Measurements from ENCODE around the gene ERC2. TPM values are rescaled to one million over a fixed set of nuclear protein-coding genes. Genes with fewer than 3 reads are reported as not detected.

ERC2 gene
- total RNA-seq, 1 donor from 2014 or later = not detected

DNA sequence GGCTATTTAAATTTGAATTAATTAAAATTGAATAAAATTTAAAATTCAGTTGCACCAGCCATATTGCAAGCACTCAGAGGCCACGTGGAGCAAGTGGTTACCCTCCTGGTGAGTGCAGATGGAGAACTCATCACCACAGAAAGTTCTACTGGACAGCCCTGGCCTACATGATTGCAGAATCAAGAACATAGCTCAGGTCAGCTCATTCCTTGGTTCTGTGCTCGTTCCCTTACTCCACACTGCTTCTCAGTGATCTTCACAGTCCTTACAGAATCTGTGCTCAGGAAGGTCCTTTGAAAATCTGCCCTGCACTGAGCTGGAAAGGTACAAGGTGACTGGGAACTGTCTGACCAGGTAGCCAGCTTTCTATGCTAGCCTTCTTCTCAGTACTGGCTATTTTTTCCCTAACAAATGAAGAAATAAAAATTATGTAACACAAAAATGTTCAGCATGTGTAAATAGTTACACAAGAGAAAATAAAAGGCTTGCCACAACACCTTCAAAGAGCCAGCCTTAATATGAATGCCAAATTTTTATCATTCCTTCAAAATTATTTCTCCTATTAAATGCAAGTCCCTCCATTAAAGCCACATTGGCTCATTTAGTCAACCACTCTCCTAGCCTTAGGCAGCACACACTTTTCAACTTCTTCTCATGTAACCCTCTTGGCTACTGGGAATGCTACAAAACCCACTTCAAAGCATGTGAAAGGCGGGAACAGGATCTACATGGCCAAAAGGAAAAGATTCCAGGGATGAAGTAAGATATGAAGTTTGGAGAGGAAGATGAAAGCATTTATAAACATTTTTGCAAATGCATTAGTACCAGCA lies 654.8 kb downstream of the ERC2 start:
- no peak for ATAC-seq

DNA sequence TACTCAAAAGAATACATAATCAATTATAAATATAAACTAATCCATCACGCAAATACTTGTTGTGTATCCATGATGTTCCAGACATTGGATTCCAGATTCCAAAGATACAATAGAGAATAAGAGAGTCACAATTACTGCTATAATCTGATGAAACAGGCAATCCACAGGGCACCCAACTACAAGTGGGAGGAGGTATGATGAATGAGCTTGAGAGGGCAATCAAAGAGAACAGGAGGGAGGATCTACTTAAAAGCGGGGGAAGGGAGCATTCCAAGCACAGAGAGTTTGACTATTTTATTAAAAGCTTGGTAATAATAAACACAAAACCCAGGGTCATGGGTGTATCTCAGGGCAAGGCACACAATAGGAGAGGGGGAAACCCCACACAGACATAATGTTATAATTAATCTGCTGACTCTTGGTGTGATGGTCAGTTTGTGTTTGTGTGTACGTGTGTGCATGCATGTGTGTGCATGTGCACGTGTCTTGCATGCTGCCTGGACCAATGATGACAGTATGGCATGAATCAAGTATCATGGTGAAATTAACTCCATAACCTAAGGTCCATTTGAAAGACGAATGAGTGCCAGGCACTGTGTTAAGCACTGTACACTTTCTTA lies 655.8 kb downstream of the ERC2 start:
- DNase-seq (ENCODE audit: low spot score) (no peak), ATAC-seq (no peak)

More for the DNA sequence above, 654.8 kb downstream of the ERC2 start:
- no peak for DNase-seq (ENCODE audit: low spot score)

DNA sequence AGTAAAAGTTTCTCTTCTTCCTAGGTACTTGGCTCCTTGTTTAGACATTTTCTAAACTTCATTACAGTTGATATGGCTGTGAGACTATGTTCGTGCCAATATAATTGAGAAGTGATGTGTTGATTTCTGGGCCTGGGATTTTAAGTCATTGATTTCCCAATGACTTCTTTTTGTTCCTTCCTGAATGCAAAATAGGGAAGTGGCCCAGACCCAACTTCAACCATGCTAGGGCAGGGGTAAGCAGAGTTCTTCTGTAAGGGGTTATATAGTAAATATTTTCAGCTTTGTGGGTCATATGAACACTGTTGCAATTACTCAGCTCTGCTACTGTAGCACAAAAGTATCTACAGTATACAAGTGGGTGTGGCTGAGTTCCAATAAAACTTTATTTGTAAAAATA lies 661.1 kb downstream of the ERC2 start:
- ATAC-seq = no peak
- DNase-seq (ENCODE audit: low spot score) = no peak

DNA sequence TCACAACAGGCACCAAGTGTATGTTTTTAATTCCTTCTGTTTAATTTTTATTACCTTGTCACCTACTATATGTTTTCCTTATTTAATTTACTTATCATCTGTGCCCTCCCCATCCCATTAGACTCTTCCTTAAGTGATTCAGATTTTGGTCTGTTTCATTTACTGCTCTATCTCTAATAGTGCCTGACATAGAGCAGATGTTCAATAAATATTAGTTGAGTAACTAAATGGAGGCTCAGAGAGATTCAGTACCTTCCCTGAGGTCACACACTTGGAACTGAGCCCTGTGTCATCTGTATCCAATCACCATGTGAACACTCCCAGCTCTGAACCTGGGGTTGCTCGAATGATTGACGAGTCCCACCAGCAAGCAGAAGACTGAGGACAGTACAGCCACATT lies 663.1 kb downstream of the ERC2 start:
- DNase-seq (ENCODE audit: low spot score) = no peak

DNA sequence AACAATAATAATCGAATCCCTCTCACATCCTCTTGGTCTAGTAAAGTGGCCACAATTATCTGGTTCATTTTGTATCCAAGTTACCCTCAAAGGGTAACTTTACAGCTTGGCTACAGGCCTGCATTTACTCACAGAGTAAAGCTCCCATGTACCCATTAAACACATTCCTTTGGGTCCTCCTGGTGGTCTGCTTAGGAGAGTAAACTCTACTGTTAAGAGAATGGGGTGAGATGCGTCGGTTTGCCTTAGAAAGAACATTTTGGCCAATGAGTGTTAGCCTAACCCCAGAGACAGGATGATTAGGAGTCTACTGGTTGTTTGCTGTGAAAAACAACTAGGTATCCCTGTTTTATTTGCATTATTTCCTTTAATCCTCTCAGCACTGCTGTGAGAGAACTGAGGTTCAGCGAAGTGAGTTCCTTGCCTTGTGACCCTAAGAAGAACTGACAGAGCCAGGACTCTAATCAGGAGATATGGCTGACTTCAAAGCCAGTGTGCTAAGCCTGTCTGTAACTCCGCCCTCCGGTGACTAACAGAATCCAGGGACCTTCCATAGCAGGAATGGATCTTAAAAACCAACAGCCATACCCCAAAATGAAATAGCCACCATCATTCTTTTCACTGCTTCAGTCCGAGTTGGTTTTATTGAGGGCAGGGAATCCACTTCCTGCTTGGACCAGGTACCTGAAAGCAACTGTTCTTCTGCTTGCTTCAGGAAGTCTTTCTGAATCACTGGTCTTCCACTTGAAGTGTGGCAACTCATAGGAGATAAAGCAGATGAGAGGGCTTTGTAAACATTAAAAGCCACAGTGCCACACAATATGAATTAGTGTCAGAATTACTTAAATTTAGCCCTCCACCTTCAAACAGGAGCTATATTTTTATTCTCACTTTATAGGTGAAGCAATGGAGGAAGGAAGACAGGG lies 663.8 kb downstream of the ERC2 start:
- ATAC-seq = no peak
- no peak for DNase-seq (ENCODE audit: low spot score)

More for the DNA sequence above, 663.1 kb downstream of the ERC2 start:
- no peak for ATAC-seq

DNA sequence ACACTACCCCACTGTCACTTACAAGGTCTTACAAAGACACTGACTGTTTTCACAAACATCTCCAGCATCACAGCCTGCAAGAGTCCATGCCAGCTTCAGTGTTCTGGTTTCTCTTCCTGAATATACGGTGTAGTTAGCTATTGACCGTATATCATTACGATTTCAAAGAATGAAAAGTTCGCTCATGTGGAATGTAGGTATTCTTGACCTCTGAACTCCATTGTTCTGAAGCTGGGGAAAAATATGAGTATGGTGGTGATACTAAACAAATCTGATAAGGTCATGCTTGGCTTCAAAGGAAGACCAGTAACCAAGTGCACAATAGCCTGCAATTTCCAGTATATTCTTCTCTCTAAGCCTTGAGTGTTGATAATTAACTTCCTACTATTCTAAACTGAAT lies 665.5 kb downstream of the ERC2 start:
- ATAC-seq (no peak), DNase-seq (ENCODE audit: low spot score) (no peak)

DNA sequence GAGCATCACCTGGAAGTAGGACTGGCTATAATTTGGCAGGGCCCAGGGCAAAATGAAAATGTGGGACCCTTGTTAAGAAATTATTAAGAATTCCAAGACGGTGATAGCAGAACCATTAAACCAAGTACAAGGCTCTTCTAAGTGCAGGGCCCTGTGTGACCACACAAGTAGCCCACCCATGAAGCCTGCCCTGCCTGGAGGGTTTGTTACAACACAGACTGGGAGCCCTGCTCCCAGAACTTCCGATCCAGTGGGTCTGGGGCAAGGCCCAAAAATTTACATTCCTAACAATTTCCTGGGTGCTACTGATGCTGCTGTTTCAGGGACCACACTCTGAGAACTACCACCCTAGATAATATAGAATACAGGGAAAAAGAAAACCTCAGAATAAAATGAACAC lies 666.6 kb downstream of the ERC2 start:
- DNase-seq (ENCODE audit: low spot score) (no peak), ATAC-seq (no peak)

DNA sequence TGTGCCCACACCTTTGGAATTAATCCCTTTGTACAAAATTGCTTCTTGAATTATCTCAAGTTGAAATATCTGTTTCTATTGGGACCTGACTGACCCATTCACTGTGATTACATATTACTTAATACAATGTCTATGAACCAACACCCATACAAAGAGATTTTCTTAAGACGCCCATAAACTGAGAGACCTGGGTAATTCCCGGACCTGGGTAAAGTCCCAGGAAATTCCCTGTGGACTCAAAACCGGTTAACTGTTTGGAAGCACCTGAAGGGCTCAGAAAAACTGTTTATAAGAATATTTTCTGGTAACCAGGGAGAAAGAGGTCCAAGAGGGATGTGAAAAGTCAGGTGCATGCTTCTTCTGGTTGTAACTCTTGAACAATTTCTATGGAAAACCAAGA lies 667.2 kb downstream of the ERC2 start:
- no peak for DNase-seq (ENCODE audit: low spot score)
- no peak for ATAC-seq

DNA sequence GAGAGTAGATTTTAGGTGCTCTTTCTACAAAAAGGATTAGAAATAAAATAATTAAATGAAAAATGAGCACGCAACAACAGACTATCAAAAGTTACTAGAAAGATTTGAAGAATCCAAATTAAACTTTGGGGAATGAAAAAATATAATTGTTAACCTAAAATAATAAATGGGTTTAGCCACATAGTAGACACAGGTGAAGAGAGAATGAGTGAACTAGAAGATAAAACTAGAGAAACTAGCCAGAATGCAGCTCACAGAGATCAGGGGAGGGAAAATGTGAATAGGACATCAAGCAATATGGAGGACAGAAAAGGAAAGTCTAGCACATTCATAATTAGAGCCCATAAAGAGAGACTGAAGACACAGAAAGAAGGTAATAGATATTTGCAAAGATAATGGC lies 670.5 kb downstream of the ERC2 start:
- no peak for ATAC-seq
- no peak for DNase-seq (ENCODE audit: low spot score)

DNA sequence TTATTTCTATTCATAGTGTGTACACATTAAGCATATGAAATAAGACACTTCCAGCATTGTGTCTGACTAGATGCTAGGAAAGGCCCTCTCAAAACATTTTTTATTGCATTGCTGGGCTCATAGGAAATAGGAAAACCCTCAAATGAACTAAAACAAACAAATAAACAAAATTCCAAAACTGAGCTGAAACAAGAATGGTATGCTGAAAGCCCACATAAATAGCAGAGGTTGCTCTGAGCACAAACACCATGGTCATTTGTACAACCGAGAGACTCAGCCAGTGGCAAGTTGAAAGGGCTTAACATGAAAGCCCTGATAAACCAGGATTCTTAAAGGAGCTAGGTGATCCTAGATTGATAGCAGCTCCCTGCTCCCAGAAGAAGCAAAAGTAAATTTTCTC lies 671.2 kb downstream of the ERC2 start:
- DNase-seq (ENCODE audit: low spot score) (no peak), ATAC-seq (no peak)

DNA sequence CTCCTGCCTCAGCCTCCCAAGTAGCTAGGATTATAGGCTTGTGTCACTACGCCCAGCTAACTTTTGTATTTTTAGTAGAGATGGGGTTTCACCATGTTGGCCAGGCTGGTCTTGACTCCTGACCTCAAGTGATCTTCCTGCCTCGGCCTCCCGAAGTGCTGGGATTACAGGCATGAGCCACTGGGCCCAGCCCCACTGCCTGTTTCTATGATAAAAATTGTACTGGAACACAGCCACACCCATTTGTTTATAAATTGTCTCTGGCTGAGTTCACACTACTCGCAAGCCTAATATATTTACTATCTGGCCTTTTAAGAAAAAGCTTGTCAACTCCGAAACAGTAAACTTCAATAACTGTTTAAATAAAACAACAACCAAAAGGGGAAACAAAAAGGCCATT lies 671.7 kb downstream of the ERC2 start:
- ATAC-seq (no peak), DNase-seq (ENCODE audit: low spot score) (no peak)

DNA sequence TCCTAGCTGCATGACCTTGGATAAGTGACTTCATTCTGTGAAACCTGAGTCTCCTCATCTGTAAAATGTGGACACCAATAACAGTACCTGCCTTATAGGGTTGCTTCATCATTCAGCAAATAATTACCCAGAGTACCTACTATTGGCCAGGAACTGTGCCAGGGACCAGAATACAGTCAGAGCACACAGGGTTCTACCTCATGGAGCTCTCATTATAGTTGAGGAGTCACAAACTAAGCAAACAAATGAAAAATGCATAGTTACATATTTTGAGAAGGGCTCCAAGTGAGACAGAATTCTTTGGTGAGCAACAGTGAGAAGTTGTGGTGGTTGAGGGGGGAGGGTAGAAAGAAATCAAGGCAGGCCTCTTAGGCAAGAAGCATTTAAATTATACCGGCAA lies 672.5 kb downstream of the ERC2 start:
- ATAC-seq = no peak

DNA sequence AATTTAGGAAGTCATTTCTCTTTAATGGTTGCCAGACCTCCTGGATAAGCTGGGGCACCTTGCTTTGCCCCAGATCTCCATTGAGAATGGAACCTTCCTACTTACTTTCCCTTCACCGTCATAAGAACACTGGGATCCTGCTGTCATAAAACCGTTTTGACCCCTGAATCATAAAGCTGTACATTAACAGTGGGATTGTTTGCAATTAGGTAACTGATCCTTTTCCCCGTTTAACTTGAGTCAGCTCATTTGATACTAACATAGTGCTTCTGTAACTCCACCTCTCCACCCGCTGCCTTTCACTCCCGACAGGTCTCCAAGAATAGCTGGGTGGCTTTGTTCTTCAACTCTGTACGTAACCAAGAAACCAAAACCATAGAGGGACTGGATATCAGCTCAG lies 673.0 kb downstream of the ERC2 start:
- DNase-seq (ENCODE audit: low spot score) = no peak
- ATAC-seq = no peak

More for the DNA sequence above, 672.5 kb downstream of the ERC2 start:
- DNase-seq (ENCODE audit: low spot score) = no peak

DNA sequence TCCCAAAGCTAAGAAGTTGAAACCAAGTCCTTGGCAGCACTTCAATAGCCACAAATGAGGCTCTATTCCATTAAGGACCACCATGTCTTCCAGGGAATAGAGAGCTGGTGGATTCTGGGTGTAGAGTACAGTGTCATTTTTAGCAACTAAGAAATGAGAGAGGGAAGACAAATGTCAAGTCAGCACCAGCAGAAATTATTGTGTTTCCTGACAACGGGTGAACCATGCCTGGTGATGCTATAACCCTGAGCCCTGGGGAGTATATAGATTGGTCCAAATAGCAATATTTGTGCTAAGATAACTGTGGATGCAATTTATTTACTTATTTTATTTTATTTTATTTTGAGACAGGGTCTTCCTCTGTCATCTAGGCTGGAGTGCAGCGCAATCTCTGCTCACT lies 675.5 kb downstream of the ERC2 start:
- ATAC-seq = no peak
- no peak for DNase-seq (ENCODE audit: low spot score)

DNA sequence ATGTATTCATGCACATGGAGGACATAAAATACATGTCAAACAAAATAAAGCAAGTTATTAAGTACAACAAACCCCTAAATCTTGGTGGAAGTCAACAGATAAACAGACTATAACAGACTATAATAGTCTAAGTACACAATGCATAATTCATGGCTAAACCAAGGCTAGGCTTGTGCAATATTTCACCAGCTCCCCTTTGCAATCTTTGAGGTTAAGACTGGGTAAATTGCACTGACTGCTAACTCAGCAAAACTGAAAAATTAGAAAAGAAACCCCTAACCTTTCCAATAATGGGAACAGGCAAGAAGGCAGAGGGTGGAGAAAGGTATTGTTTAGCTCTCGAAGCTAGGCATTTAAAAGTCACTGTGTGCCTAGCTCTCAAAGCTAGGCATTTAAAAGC lies 676.3 kb downstream of the ERC2 start:
- DNase-seq (ENCODE audit: low spot score) (no peak), ATAC-seq (no peak)

DNA sequence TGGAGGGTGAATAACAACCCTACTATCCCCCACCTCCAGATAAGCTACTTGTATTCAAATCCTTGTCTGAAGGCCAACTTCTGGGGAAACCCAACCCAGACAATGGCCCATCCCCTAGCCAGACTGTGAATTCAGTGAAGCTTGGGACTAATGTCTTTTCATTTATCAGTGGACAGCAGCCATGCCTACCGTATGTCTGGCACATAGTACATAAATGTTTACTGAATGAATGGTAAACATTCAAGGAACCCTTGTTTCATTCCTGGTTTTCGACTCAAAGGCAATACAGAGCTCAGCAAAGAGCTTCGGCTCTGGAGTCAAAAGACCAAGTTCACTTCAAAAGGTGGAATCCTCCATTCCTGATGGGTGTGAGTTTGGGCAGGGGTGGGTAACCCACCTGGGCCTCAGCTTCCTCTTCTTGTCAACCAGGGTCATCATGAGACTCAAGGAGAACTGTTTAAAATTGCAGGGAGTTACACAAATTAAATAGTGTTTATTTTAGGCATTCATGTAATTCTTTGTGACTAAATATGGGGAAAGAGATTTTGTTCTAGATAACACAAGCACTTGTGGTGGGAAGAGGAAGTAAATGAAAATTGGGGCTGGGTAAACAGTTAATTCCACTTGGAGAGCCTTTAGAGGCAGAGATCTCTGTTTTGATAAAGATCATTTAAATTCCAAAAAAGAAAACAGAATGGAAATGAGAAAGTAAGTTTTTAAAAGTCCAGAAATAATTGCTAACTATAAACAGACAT lies 677.5 kb downstream of the ERC2 start:
- DNase-seq (ENCODE audit: low spot score) (no peak), ATAC-seq (no peak)

DNA sequence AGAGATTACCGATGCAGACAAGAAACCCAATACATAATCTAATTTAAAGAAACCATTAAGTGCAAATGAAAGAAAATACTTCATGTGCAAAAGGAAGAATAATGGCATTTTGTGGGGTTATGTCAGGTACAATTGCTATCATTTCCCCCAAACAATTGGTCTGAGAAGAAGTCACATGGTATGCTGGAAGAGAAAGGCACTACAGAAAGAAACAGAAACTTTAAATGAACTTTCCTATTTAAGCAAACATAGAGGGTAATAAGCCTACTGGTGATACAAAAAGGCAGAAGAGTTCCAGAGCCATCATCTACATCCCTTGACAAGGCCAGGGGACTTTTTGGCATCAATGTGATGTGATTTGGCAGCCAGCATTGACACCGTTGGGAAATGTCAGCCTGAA lies 678.8 kb downstream of the ERC2 start:
- ATAC-seq (no peak), DNase-seq (ENCODE audit: low spot score) (no peak)

DNA sequence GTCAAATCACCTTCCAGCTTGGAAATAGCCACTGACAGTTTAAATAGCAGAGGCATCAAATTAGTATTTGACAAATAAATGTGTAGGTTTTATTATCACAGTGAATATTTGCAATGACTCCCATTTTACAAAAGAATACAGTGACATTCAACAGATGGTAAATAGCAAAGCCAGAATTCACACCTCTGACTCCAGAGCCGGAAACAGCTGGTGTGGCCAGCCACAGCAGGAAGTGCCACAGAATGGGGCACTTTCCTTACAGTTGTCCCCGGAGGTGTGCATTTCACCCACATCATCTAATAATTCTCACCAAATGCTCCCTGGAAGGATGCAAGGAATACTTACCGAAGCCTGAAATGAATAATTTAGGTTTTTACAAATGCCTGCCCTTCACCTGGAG lies 685.5 kb downstream of the ERC2 start:
- DNase-seq (ENCODE audit: low spot score) = no peak
- no peak for ATAC-seq

DNA sequence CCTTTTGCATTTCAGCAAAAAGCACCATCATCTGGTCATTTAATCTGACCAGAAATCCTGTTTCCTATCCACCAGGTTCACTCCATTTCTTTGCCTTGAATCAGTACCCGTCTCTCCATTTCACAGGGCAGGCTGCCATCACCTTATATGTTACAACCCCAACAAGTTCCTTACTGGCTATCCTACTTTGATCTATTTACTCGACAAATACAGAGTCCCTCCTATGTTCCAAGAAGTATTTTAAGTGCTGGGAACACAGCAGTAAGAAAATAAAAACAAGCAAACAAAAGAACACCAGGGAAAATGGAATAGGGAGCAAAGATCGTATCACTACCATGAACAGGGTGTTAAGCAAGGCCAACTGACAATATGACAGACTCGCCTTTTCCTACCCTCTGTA lies 685.9 kb downstream of the ERC2 start:
- DNase-seq (ENCODE audit: low spot score) = no peak
- ATAC-seq = no peak

DNA sequence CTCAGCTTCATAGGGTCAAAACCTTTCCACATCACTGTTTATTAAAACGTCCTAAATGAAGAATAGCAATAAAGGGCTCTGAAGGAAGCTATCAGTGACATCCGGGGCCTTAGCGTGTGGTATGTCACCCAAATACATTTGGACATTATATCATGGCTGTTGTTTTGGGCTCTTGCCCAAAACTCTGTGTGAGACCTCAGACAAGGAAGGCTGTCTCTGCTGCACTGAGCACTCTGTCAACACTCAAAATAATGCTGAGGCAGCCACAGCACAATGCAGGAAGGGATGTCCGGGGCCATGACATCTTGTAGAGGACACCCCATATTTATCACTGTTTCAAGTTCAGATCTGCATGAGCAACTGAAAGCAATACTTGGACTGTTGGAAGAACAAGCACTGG lies 687.4 kb downstream of the ERC2 start:
- no peak for ATAC-seq

DNA sequence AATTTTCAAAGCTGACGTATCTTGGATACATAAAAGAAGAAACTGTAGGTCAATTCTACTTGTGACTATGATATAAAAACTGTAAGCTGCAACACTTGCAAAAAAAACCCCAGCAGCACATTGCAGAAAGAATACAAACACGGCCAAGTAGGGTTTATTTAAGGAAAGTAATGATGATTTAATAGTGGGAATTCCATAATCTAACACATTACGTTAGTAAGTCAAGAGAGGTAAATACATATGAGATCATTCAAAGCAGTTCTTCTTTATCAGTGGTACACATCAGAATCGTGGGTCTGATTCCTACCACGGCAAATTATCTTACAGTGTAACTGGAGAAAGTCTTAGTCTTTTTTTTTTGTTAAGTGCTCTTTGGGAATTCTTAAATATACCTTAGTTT lies 688.7 kb downstream of the ERC2 start:
- DNase-seq (ENCODE audit: low spot score) = no peak
- no peak for ATAC-seq

More for the DNA sequence above, 687.4 kb downstream of the ERC2 start:
- DNase-seq (ENCODE audit: low spot score) = no peak
